AG20443 (cell line): ENCODE results near the gene ZNF414.

Experiments used
- DNase-seq: peaks from one replicate; pipeline ENCODE4 v3.0.0; 2012; ENCODE audit warnings: low spot score, mixed read lengths

ZNF414 gene

GRCh38 chr19:8463365-8463764, 50.6 kb downstream of the ZNF414 start:
- DNase-seq: no peak

DNA sequence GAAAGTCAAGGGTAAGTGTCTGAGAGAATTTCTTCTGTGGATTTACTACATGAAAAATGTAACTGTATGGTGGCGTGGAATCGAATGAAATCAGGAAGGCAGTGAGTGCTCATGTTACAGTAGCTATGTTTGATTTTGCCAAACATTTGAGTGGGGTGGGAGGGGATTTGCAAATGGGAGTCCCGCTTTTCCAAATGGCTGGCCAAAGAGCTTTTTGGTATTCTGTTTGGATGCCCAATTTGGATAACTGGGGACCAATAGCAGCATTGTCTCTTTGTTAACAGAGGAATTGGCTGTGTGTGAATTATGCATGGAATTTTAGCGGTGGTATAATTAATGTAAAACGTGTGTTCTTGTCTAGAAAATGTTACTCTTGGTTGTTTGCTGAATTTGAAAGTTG, 51.4 kb downstream of the ZNF414 start:
- DNase-seq: no peak

GRCh38 chr19:8461891-8462290, 52.1 kb downstream of the ZNF414 start:
- DNase-seq: no peak

DNA sequence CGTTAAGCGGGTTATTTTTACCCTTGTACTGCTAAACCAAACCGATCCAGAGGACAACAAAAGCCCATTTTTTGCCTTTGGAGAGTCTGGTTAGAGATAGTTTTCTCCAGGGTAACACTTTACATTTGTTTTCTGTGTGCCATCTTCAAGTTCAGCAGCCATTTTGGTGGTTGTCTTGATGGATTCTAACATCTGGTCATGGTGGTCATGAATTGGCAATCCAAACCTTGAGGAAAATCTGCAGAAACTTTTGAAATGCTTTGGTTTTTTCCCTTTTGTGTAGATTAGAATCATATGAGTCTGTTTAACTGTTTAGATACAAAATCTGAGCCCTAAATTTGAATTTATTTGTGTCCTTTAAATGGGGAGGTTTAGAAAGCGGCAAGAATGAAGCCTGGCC, 52.6 kb downstream of the ZNF414 start:
- DNase-seq: no peak

- no peak for DNase-seq
Measured at GRCh38 chr19:8460516-8461298, 53.3 kb downstream of the ZNF414 start.
